BE2C (cell line): Measurements from ENCODE around the gene CDC26.

Experiments used
- DNase-seq: peaks from one replicate; pipeline ENCODE4 v3.0.0-alpha.2; 2020
- H3K27me3 ChIP-seq: fragments of 250-450 bp; sonication (Bioruptor Pico); 2 replicates; pipeline ENCODE4 v1.5.1; 2020; ENCODE audit warnings: mild to moderate bottlenecking
- H3K36me3 ChIP-seq: fragments of 250-450 bp; sonication (Bioruptor Pico); 2 replicates; pipeline ENCODE4 v1.5.1; 2020; ENCODE audit warnings: mild to moderate bottlenecking
- H3K4me1 ChIP-seq: fragments of 250-450 bp; sonication (Bioruptor Pico); 2 replicates; pipeline ENCODE4 v1.5.1; 2020
- H3K4me3 ChIP-seq: 2 replicates; pipeline ENCODE4 v1.5.1; 2011; ENCODE audit warnings: low read depth, low read length
- H3K9me3 ChIP-seq: fragments of 250-450 bp; sonication (Bioruptor Pico); 2 replicates; pipeline ENCODE4 v1.5.1; 2020
- TF ChIP-seq, protein P1 (sequence below): IDR thresholded peaks from 2 replicates; pipeline ENCODE4 v1.5.1; 2012; ENCODE audit warnings: mild to moderate bottlenecking, low read depth, low read length

CDC26 gene

GRCh38 chr9:113281356-113281755 lies 6.0 kb upstream of the CDC26 start:
- TF ChIP-seq, protein P1, sequence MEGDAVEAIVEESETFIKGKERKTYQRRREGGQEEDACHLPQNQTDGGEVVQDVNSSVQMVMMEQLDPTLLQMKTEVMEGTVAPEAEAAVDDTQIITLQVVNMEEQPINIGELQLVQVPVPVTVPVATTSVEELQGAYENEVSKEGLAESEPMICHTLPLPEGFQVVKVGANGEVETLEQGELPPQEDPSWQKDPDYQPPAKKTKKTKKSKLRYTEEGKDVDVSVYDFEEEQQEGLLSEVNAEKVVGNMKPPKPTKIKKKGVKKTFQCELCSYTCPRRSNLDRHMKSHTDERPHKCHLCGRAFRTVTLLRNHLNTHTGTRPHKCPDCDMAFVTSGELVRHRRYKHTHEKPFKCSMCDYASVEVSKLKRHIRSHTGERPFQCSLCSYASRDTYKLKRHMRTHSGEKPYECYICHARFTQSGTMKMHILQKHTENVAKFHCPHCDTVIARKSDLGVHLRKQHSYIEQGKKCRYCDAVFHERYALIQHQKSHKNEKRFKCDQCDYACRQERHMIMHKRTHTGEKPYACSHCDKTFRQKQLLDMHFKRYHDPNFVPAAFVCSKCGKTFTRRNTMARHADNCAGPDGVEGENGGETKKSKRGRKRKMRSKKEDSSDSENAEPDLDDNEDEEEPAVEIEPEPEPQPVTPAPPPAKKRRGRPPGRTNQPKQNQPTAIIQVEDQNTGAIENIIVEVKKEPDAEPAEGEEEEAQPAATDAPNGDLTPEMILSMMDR: no peak
- no peak overlapping the region for H3K4me3 ChIP-seq
- no peaks in the 10 kb centered on the region for H3K27me3 ChIP-seq
- peaks cover 79% of the 10 kb centered on the region for H3K36me3 ChIP-seq
- no peak for DNase-seq
- H3K9me3 ChIP-seq: no peaks in the 10 kb centered on the region
- no peaks in the 10 kb centered on the region for H3K4me1 ChIP-seq

DNA sequence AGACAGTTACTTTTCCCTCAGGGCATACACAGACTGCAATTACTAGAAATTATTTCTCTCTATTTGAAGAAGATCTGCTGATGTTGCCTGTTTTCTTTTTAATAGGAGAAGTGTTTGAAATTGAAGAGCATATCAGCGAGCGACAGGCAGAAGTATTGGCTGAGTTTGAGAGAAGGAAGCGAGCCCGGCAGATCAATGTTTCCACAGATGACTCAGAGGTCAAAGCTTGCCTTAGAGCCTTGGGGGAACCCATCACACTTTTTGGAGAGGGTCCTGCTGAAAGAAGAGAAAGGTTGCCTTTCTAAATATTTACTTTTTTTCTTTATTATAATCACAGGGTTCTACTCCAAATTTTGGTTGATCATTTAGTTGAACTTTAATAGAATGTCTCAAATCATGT lies 3.5 kb upstream of the CDC26 start:
- Histone ChIP-seq H3K4me3 (no peak overlapping the region), H3K9me3 (no peaks in the 10 kb centered on the region), H3K27me3 (no peaks in the 10 kb centered on the region), H3K4me1 (no peaks in the 10 kb centered on the region), H3K36me3 (peaks cover 61% of the 10 kb centered on the region)
- no peak for DNase-seq
- TF ChIP-seq, protein P1: no peak

DNA sequence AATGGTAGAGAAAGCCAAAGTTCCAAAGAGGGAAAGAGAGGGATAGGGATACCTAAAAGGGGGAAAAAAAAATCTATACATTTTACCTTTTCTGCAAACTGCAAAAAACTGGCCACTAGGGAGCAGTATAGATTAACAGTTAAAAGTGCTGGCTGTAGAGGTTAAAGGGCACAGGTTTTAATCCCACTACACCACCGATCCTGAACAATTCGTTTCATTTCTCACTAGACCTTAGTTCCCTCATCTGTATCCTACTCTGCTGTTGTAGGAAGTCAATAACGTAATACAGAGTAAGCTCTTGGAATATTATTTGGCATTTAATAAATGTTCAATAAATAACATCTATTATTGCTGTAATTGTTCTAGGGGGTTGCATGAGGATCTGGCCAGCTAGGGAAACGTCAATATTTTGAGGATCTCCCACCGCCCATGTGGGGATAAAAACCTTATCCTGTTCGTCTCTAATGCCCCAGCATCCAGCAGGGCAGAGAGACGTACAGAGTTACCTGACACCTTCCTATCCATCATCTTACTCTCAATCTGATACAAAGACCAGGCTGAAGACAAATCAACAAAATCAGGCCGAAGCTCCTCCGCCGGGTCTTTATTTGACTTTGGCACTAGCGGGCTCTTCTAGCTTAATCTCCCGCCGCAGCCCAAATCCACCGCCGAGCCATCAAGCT lies 757 bp downstream of the CDC26 start:
- peaks cover 44% of the 10 kb centered on the region for H3K36me3 ChIP-seq
- no peaks in the 10 kb centered on the region for H3K4me1 ChIP-seq
- peak overlapping the region; percentile 88 for H3K4me3 ChIP-seq
- peak; percentile 46 for DNase-seq
- TF ChIP-seq, protein P1: peak; percentile 78
- H3K9me3 ChIP-seq: no peaks in the 10 kb centered on the region
- H3K27me3 ChIP-seq: no peaks in the 10 kb centered on the region

DNA sequence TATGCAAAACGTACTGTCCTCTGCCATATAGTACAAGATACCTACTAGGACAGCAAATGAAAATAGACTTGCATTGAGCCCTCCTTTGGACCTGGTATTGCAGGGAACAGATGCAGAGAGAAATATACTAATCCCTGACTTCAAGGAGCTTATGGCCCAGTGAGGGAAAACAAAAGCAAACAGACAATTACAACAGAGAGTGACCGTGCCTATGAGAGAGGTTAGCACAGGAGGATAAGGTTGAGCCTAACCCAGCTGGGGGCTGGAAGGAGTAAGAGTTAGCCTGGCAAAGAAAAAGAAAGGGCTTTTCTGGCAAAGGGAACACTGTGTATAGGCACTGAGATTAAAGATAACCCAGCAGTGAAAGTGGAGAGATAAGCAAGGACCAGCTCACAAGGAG lies 5.5 kb downstream of the CDC26 start:
- Histone ChIP-seq H3K4me3 (no peak overlapping the region), H3K27me3 (no peaks in the 10 kb centered on the region), H3K36me3 (peaks cover 55% of the 10 kb centered on the region), H3K9me3 (no peaks in the 10 kb centered on the region), H3K4me1 (no peaks in the 10 kb centered on the region)
- no peak for DNase-seq
- TF ChIP-seq, protein P1: no peak

- peaks cover 56% of the 10 kb centered on the region for H3K36me3 ChIP-seq
- H3K4me1 ChIP-seq: no peaks in the 10 kb centered on the region
- H3K27me3 ChIP-seq: no peaks in the 10 kb centered on the region
- H3K4me3 ChIP-seq: no peak overlapping the region
- no peaks in the 10 kb centered on the region for H3K9me3 ChIP-seq
- no peak for DNase-seq
- TF ChIP-seq, protein P1: no peak
Observed at GRCh38 chr9:113269355-113269754, 6.0 kb downstream of the CDC26 start.

GRCh38 chr9:113267911-113268566 lies 7.3 kb downstream of the CDC26 start:
- TF ChIP-seq, protein P1: no peak
- peaks cover 56% of the 10 kb centered on the region for H3K36me3 ChIP-seq
- H3K9me3 ChIP-seq: no peaks in the 10 kb centered on the region
- H3K4me1 ChIP-seq: no peaks in the 10 kb centered on the region
- no peaks in the 10 kb centered on the region for H3K27me3 ChIP-seq
- no peak overlapping the region for H3K4me3 ChIP-seq
- DNase-seq: no peak
